Fibroblast of lung (primary cell): ENCODE results near the gene ZNF414.
A peak's percentile ranks its signal among the peaks of the same experiment; 100 is the strongest.

Experiments used
- EZH2 ChIP-seq: IDR thresholded peaks from 2 replicates; pipeline ENCODE4 v1.5.1; 2012; ENCODE audit warnings: low read length, control low read depth, mild to moderate bottlenecking; ENCODE audit errors: missing control alignments
- TF ChIP-seq, protein P1 (sequence below), 2 donors: IDR thresholded peaks in 1 of 2; conservative IDR thresholded peaks in 1 of 2; 1 replicate in 1 of 2; 2 replicates in 1 of 2; pipeline ENCODE4 v1.5.1; 2011 to 2012; ENCODE audit warnings: low read length in 2 of 2, control low read depth in 1 of 2, inconsistent platforms in 1 of 2, low read depth in 1 of 2, mild to moderate bottlenecking in 1 of 2

DNA sequence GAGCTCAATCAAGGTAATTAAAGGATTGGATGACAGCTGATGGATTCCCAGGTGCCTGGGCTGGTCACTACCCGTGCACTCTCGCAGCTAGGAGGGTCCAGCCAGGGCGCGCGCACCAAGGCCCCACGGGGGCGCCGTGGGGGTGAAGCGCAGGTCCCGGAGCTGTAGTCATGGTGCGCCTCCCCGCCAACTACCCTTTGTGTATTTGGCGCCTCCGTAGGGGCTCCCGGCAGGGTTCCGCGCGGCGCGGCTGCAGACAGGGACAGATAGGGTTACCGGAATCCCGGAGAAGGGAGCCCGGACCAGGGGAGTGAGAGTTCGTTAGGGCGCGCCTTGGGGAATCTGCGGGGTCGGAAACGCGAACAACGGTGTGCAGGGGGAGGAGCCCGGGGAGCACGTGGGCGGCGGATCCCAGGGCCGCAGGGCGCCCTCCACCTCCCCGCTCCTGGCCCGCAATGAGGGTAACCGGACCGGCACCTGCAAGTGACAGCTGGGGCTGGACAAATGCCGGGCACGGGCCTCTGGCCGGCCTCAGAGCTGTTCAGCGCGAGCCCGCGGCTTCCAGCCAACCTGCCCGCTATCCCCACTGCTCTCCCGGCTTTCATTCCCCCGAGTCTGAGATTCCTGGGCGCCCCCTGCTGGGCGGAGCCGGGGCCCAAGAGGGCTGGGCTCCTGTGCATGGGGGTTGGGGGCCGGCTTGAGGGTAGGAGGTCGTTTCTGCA, 8.1 kb downstream of the ZNF414 start:
- no peak for TF ChIP-seq EZH2
- TF ChIP-seq, protein P1, sequence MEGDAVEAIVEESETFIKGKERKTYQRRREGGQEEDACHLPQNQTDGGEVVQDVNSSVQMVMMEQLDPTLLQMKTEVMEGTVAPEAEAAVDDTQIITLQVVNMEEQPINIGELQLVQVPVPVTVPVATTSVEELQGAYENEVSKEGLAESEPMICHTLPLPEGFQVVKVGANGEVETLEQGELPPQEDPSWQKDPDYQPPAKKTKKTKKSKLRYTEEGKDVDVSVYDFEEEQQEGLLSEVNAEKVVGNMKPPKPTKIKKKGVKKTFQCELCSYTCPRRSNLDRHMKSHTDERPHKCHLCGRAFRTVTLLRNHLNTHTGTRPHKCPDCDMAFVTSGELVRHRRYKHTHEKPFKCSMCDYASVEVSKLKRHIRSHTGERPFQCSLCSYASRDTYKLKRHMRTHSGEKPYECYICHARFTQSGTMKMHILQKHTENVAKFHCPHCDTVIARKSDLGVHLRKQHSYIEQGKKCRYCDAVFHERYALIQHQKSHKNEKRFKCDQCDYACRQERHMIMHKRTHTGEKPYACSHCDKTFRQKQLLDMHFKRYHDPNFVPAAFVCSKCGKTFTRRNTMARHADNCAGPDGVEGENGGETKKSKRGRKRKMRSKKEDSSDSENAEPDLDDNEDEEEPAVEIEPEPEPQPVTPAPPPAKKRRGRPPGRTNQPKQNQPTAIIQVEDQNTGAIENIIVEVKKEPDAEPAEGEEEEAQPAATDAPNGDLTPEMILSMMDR (conservative IDR thresholded peaks at IDR 0.05 in 1 of 2, IDR thresholded peaks at IDR 0.05 in 1 of 2; ENCODE audit: low read depth in 1 of 2, low read length in 2 of 2): peak; percentile 86 to 88
